Glomerular visceral epithelial cell (primary cell): Measurements from ENCODE around the gene AHCY.
"Not testable (repeated sequence)": the region's sequence is repeated elsewhere in the genome, so short reads cannot be mapped to it uniquely, and the experiment has no call there.

Source experiments
- DNase-seq: peaks from one replicate; pipeline ENCODE4 v3.0.0-alpha.2; 2016; ENCODE audit errors: extremely low spot score

Gene AHCY

DNA sequence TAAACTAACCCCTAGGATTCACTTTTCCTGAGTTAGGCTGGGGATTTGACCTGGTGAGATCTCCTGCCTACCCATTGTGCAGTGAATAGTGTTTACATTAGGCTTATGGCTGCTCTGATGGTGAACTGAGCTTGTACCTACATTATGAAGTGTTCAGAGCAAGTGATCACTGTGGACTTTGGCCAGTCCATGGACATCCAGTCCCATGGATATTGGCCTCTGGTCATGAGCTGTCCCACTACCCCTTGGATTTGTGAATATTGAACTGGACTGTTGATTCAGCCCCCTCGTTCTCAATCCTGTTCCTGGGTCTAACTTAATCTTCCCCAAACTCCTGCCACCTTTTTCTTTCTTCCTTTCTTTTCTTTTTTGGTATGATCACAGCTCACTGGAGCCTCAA lies 48.2 kb downstream of the AHCY start:
- no peak for DNase-seq

DNA sequence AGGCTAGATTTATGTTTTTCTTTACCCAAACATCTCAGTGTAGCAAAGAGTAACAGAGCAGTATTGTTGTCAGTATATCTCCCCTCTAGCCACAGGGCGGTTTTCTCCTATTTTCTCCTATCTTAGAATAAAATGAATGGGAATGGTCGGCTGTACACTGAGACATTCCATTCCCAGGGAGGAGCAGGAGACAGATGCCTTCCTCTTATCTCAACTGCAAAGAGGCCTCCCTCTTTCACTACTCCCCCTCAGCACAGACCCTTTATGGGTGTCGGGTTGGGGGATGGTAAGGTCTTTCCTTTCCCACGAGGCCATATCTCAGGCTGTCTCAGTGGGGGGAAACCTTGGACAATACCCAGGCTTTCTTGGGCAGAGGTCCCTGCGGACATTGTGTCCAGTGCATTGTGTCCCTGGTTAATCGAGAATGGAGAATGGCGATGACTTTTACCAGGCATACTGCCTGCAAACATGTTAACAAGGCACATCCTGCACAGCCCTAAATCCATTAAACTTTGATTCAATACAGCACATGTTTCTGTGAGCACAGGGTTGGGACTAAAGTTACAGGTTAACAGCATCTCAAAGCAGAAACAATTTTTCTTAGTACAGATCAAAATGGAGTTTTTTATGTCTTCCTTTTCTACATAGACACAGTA lies 50.6 kb downstream of the AHCY start:
- not testable (repeated sequence) for DNase-seq

DNA sequence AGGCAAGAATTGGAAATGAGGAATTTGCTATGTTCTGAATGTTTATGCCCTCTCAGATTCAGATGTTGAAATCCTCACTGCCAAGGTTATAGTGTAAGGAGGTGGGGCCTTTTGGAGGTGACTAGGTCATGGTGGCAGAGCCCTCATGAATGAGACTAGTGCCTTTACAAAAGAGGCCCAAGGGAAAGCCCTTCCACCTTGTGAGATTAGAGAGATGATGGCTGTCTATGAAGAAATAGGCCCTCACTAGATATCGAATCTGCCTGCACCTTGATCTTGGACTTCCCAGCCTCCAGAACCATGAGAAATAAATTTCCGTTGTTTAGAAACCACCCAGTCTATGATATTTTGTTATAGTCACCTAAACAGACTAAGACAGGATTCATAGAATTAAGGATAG lies 51.5 kb downstream of the AHCY start:
- no peak for DNase-seq

DNA sequence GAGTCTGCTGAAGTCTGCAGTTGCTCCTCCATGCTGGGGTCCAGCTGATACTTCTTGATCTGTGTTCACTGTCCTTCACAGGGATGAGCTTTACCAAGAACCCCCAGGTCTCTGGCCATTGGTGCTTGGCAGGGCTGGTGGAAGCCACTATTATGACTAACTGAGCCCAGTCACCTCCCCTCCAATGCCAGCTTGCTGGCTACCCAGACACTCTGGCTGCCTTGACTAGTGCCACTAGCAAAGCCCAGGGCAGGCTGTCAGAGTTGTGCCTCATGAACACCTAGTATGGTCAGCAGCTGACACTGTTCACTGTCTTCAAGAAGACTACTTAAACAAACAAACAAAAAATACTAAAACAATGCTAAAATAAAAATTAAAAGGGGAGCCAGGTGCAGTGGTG lies 53.1 kb downstream of the AHCY start:
- no peak for DNase-seq

DNA sequence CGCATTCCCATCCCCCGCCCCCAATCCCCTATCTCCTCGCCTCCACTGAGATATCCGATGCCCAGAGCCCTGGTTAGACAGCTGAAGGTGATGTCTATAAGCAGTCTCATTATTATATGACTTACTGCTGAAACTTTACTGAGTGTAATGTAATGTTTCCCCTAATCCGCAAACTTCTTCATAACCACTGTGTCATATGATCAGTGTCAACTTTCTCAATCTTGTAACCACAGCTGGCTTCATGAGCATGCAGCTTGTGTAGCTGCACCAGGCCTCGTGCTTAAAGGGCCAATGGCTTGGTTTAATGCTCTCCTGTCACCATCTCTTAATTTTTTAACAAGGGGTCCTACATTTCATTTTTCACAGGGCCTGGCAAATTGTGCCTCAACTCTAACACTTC lies 53.9 kb downstream of the AHCY start:
- no peak for DNase-seq

DNA sequence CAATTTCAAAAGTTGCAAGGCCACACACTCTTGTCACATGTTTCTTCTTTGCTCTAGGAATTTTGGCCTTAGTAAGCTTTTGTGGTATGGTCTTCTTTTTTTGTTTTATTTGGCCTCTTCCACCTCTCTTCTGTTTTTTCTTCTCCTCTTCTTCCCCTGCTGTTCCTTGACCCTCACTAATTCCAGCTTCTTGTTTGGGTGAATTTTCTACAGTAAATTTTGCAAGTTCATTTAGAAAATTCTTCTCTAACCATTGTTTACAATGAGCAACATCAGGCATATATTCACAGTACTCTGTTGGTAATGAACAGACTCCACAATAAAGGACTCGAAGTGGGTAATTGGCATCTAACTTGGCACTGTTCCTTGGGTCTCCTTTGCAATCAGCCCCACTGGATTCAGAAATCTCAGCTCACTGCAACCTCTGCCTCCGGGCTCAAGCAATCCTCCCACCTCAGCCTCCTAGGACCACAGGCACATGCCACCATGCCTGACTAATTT lies 57.0 kb downstream of the AHCY start:
- no peak for DNase-seq

DNA sequence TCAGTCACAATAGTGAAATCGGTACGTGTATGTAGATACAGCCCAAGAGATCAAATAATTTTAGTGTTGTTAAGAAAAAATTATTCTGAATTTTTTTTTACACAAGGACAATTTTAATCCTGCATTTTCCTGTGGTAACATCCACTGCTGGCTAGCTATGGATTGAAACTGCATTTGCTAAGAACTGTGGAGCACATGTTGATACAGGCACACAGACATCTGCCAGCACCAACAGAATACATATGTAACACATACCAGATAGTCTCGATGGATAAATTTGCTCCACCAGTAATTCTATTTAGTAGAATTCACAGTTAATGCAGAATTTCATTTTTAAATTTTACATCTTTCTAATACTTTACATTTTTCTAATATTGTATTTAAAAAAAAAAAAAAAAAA lies 59.8 kb downstream of the AHCY start:
- no peak for DNase-seq

DNA sequence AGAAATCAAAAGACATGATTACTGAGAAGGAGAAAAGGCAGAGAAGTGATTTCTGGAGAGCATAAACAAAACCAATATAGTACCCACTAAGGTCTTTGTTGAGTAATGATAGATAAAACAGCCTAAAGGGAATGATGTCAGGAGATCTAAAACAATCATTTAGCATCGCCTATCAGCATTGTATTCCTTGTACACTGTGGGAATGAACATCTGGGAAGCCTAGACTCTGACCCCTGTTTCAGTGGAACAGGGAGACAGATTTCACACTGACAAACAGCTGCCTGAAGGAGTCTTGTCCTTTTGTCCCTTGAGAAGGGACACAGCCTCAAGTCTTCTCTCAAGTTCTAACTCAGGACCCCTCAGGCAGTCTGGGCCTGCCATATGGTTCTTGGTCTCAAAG lies 60.3 kb downstream of the AHCY start:
- no peak for DNase-seq

DNA sequence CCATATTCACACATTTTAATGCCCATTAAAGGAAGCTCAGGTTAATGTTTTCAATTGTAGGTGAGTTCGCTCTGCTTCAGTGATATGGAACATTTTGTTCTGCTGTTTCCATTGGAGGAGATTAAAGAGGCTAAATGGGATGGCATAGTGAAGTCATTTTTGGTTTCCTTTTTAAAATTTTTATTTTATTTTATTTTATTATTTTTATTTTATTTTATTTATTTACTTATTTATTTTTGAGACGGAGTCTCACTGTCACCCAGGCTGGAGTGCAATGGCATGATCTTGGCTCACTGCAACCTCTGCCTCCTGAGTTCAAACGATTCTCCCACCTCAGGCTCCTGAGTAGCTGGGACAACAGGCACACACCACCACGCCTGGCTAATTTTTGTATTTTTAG lies 61.1 kb downstream of the AHCY start:
- DNase-seq, result not testable (repeated sequence)

DNA sequence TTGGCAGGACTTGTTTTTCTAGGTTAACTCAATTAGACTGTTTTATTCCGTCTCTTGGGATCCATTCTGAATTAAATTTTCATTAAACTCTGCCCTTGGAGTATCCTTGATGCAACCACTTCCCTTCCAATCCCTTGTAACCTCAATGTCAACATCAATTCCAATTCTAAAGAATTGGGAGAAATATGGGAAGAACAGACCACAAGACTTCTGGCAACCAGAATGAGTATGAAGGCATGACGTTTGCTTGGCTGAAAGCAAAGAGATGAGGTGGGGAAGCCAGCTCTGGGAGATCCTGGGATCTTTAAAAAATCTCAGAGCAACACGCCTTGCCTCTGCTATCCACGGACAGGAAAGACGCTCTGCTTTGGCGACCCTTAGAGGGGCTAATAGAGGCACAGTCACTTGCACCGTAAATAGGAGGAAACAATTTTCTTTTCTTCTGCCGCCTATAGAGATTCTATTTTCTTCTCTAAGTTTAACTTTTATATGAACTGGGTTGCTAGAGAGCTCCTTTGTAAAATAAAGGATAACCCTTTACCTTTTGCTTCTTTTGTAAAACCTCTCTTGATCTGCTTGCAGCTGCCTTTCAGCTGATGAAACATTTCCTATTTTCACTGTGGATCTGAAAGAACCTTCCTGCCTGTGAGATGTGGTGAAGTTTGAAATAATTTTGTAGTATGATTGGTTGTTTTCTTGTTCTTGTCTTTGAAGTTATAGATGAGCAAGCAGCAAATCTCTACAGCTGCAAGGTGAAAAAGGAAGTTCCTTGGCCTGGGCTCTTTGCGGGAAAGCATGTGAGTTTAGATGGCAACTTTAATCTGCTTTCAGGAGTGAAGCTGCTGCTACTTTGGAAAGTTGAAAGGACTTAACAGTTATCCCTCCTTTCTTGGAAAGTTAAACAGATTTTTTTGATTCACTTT lies 62.2 kb downstream of the AHCY start, which contains the start of gene ASIP:
TSS of gene ASIP (plus strand) at position 731 of the 923 bp plus-strand sequence. CDS start 18,952 bp downstream, outside the sequence.
- no peak for DNase-seq

DNA sequence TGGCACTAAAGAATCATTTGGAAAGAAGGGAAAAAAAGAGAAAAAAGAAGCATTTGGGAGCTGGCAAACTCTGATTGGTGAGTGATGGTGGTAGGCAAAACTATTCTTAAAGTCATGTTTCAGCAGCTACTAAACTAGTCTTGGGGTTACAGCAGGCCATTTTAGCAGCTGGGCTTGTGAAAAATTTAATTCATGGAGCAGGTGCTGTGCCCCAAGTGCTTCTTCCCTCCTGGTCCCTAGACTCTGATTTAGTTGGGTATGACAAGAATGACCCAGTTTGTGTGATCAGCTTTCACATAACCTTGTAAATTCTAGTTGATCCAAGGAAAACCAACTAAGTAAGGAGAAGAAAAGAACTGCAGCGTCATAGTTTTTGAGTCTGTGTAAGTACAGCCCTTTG lies 63.0 kb downstream of the AHCY start:
- DNase-seq, result no peak

DNA sequence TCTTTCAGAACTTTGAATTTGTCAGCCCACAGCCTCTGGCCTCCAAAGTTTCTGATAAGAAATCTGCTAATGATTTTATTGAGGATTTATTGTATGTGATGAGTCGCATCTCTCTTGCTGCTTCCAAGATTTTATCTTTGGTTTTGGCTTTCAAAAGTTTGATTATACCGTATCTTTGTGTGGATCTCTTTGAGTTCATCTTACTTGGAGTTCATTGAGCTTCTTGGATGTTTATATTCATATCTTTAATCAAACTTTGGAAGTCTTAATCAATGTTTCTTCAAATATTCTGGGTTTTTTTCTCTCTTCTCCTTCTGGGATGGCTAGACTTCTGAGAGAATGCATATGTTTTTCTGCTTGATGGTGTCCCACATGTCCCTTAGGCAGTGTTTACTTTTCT lies 65.2 kb downstream of the AHCY start:
- DNase-seq, result no peak

DNA sequence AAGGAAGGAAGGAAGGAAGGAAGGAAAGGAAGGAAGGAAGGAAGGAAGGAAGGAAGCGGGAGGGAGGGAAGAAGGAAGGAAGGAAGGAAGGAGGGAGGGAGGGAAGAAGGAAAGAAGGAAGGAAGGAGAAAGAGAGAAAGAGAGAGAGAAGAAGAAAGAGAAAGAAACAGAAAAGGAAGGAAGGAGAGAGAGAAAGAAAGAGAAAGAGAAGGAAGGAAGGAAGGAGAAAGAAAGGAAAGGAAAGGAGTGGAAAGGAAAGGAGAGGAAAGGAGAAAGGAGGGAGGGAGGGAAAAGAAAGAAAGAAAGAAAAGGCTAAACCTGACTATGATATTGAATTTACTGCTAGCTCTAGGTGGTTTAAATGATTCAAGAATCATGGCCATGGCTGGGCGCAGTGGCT lies 67.3 kb downstream of the AHCY start:
- DNase-seq, result no peak

DNA sequence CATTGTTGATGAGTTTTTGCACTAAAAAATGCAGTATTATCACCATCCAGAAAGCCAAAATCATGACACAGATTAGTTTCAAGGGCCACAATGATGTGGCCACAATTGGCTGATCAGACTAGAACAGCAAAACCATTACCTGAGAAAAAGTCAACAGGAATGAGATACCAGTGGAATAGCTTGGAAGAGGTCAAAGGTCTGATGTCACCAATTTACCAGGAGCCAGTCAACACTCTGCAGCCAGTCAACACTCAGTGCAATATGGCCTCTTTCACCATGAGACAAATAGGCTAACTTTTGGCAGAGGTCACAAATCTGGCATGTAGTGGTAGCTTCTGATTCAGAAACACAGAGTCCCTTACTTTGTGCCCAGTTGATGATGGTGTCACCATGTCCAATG lies 69.5 kb downstream of the AHCY start:
- DNase-seq, result no peak

DNA sequence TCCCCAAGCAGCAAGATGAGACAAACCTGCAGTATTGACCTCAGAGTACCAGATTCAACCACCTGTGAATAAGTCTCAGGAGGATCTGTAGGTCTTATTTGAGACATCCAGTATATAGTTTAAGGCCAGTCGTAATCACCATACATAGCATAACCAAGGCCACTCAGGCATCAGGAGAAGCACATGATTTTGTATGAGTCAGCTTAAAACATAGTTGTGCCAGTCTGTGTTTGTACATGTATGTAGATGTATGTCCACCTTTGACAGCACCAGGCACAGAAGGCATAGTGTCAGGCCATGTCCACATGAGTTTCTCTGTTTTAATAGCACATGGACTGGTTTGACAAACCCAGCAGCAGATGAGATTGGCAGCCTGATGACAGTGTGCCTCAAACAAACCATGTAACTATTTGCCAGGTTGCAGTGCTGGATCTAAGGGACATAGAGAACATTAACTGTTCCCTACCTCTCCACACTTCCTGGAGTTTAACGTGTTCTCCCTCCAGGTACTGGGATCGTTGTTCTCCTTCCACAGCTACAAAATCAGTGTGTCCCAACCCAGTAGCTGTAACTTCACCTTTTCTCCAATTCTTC lies 70.6 kb downstream of the AHCY start:
- no peak for DNase-seq

DNA sequence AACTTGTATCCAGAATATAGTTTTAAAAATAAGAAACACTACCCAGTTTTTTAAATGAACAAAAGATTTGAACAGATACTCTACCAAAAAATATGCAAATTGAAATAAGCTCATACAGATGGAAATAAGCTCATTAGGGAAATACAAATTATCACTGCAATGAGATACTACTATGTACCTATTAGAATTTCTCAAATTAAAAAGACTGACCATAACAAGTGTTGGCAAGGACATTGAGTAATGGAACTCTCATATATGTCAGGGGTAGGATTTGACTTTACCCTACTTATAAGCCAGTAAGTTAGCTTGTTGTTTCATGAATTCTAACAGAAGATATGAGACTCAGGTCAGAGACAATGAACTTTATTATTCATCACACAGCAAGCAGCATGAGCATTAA lies 71.5 kb downstream of the AHCY start:
- DNase-seq, result no peak
